ENCODE measurements around the gene OR5F1. TPM values are rescaled to one million over a fixed set of nuclear protein-coding genes. Genes with fewer than 3 reads are reported as not detected.

The OR5F1 gene
- polyA plus RNA-seq, 1 donor (not counting 4 experiments of a cell fraction or from before 2014, with no cell fraction given): not detected

GRCh38 chr11:55970935-55971334 is 23.5 kb downstream of the OR5F1 start:
- no peaks in the 10 kb centered on the region for H4K20me1 ChIP-seq (ENCODE audit: control insufficient read depth, extremely low read depth, insufficient read depth, low read length)
- H3K4me3 ChIP-seq (ENCODE audit: control insufficient read depth in 2 of 3, extremely low read depth in 1 of 3, insufficient read depth in 2 of 3, low read depth in 1 of 3, low read length in 3 of 3): no peak overlapping the region
- no peak overlapping the region for H3K9ac ChIP-seq (ENCODE audit: control insufficient read depth, extremely low read depth, insufficient read depth, low read length)
- H3K9me1 ChIP-seq (ENCODE audit: control insufficient read depth, extremely low read depth, insufficient read depth, low read length): no peaks in the 10 kb centered on the region
- no peaks in the 10 kb centered on the region for H3K9me3 ChIP-seq (ENCODE audit: control insufficient read depth, low read depth, low read length)
- DNase-seq (ENCODE audit: low read depth, low spot score) (no peak), FAIRE-seq (no peak)
- TF ChIP-seq CTCF (optimal IDR thresholded peaks at IDR 0.05 in 1 of 3, IDR thresholded peaks at IDR 0.05 in 1 of 3, conservative IDR thresholded peaks at IDR 0.05 in 1 of 3; ENCODE audit: extremely low read depth in 1 of 3, insufficient read depth in 2 of 3, low read length in 3 of 3) (no peak), EZH2 (IDR thresholded peaks at IDR 0.05; ENCODE audit: low read length) (no peak)
- no peaks in the 10 kb centered on the region for H3K79me2 ChIP-seq (ENCODE audit: control insufficient read depth, insufficient read depth, low read length)
- H3K4me2 ChIP-seq (ENCODE audit: control insufficient read depth, extremely low read depth, insufficient read depth, low read depth, low read length): no peak overlapping the region
- no peaks in the 10 kb centered on the region for H3K27me3 ChIP-seq (ENCODE audit: control insufficient read depth, extremely low read depth, insufficient read depth, low read length)
- H3K36me3 ChIP-seq (ENCODE audit: control insufficient read depth in 2 of 2, extremely low read depth in 1 of 2, insufficient read depth in 2 of 2, low read length in 2 of 2): no peaks in the 10 kb centered on the region
- H2AFZ ChIP-seq (ENCODE audit: control insufficient read depth, low read length): no peak overlapping the region
- dilution Hi-C loops (cut with MboI; ENCODE audit: extremely low pct_ligation_motif_present, low sequenced_read_pairs): no loop called here
- H3K4me1 ChIP-seq (ENCODE audit: control insufficient read depth, extremely low read depth, insufficient read depth, low read length): no peaks in the 10 kb centered on the region
- no peak overlapping the region for H3K27ac ChIP-seq (ENCODE audit: control insufficient read depth, insufficient read depth, low read length)

GRCh38 chr11:55969845-55970244 is 24.6 kb downstream of the OR5F1 start, which contains the start of gene OR10AG1:
Gene OR10AG1, minus strand, starts transcription at chr11:55969945. Its CDS starts 38 bp downstream, at chr11:55969907.
- Histone ChIP-seq H3K79me2 (ENCODE audit: control insufficient read depth, insufficient read depth, low read length) (no peaks in the 10 kb centered on the region), H3K27me3 (ENCODE audit: control insufficient read depth, extremely low read depth, insufficient read depth, low read length) (no peaks in the 10 kb centered on the region), H3K9ac (ENCODE audit: control insufficient read depth, extremely low read depth, insufficient read depth, low read length) (no peak within 1 kb of the TSS), H3K4me3 (ENCODE audit: control insufficient read depth in 2 of 3, extremely low read depth in 1 of 3, insufficient read depth in 2 of 3, low read depth in 1 of 3, low read length in 3 of 3) (no peak within 1 kb of the TSS), H3K9me3 (ENCODE audit: control insufficient read depth, low read depth, low read length) (no peaks in the 10 kb centered on the region), H3K9me1 (ENCODE audit: control insufficient read depth, extremely low read depth, insufficient read depth, low read length) (no peaks in the 10 kb centered on the region), H3K4me2 (ENCODE audit: control insufficient read depth, extremely low read depth, insufficient read depth, low read depth, low read length) (no peak within 1 kb of the TSS), H4K20me1 (ENCODE audit: control insufficient read depth, extremely low read depth, insufficient read depth, low read length) (no peaks in the 10 kb centered on the region), H3K27ac (ENCODE audit: control insufficient read depth, insufficient read depth, low read length) (no peak within 1 kb of the TSS), H2AFZ (ENCODE audit: control insufficient read depth, low read length) (no peak within 1 kb of the TSS), H3K4me1 (ENCODE audit: control insufficient read depth, extremely low read depth, insufficient read depth, low read length) (no peaks in the 10 kb centered on the region), H3K36me3 (ENCODE audit: control insufficient read depth in 2 of 2, extremely low read depth in 1 of 2, insufficient read depth in 2 of 2, low read length in 2 of 2) (no peaks in the 10 kb centered on the region)
- FAIRE-seq: no peak
- TF ChIP-seq CTCF (optimal IDR thresholded peaks at IDR 0.05 in 1 of 3, IDR thresholded peaks at IDR 0.05 in 1 of 3, conservative IDR thresholded peaks at IDR 0.05 in 1 of 3; ENCODE audit: extremely low read depth in 1 of 3, insufficient read depth in 2 of 3, low read length in 3 of 3) (no peak), EZH2 (IDR thresholded peaks at IDR 0.05; ENCODE audit: low read length) (no peak)
- dilution Hi-C loops (cut with MboI; ENCODE audit: extremely low pct_ligation_motif_present, low sequenced_read_pairs): no loop called here
- DNase-seq (ENCODE audit: low read depth, low spot score): no peak

All from keratinocyte (primary cell).